ENCODE measurements around the gene MFSD11. TPM values are rescaled to one million over a fixed set of nuclear protein-coding genes. Genes with fewer than 3 reads are reported as not detected.
"Not testable (repeated sequence)": the region's sequence is repeated elsewhere in the genome, so short reads cannot be mapped to it uniquely, and the experiment has no call there.

The MFSD11 gene
- total and polyA plus RNA-seq, 2 of the 8 experiments (the other 6 are each of a cell fraction or from before 2014, with no cell fraction given), result 17.7 to 19.8 TPM

DNA sequence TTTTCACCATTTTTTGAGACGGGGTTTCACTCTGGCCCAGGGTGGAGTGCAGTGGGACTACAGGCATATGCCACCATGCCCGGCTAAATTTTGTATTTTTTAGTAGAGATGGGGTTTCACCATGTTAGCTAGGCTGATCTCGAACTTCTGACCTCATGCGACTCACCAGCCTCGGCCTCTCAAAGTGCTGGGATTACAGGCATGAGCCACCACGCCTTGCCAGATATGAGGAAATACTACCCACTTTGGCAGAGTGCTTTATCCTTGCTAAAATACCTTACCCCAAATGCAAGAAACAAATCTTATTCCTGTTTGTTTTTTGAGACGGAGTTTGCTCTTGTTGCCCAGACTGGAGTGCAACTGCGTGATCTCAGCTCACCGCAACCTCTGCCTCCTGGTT lies 67.4 kb downstream of the MFSD11 start (continued):
- TF ChIP-seq GABPA (IDR thresholded peaks at IDR 0.05; ENCODE audit: borderline replicate concordance, insufficient read depth, low read length) (no peak), CHD1 (IDR thresholded peaks at IDR 0.05; ENCODE audit: low read depth, low read length) (no peak), TEAD4 (IDR thresholded peaks at IDR 0.05; ENCODE audit: low read depth, low read length) (no peak), FOSL1 (IDR thresholded peaks at IDR 0.05; ENCODE audit: insufficient read depth, low read depth, low read length) (no peak), JUN (IDR thresholded peaks at IDR 0.05; ENCODE audit: low read depth, low read length) (no peak), BCL11A (IDR thresholded peaks at IDR 0.05; ENCODE audit: low read depth in 2 of 2, low read length in 2 of 2) (no peak)

DNA sequence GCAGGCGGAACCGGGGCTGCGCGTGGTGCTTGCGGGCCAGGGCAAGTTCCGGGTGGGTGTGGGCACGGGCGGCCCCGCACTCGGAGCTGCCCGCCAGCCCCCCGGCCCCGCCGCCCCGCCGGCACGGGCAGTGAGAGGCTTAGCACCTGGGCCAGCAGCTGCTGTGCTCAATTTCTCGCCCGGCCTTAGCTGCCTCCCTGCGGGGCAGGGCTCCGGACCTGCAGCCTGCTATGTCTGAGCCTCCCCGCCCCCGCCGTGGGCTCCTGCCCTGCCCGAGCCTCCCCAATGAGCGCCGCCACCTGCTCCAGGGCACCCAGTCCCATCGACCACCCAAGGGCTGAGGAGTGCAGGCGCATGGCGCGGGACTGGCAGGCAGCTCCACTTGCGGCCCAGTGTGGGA lies 68.2 kb downstream of the MFSD11 start:
- H3K18ac ChIP-seq (ENCODE audit: extremely low read depth, low read length); FAIRE-seq; H2AK5ac ChIP-seq (ENCODE audit: low read depth, low read length); H2BK120ac ChIP-seq (replicated peaks; ENCODE audit: low read depth, low read length); H3K79me1 ChIP-seq (ENCODE audit: low read depth, low read length); H3K23ac ChIP-seq (ENCODE audit: insufficient read length); H3K36me3 ChIP-seq (ENCODE audit: control insufficient read depth in 2 of 4, insufficient read depth in 4 of 4, low read length in 3 of 4); H3K79me2 ChIP-seq (ENCODE audit: control insufficient read depth in 1 of 2, insufficient read depth in 2 of 2, low read length in 2 of 2); H2BK15ac ChIP-seq (ENCODE audit: low read length); H4K91ac ChIP-seq (replicated peaks; ENCODE audit: insufficient read length, low read length); H3K9me3 ChIP-seq (ENCODE audit: insufficient read depth in 2 of 2, low read depth in 1 of 2, low read length in 1 of 2); H2AFZ ChIP-seq (ENCODE audit: low read length); H3K9ac ChIP-seq (replicated peaks in 1 of 4; ENCODE audit: extremely low read depth in 1 of 4, low read depth in 3 of 4, low read length in 3 of 4); H3K4me2 ChIP-seq (ENCODE audit: insufficient read depth in 1 of 2, low read depth in 2 of 2, low read length in 2 of 2); H3K23me2 ChIP-seq (ENCODE audit: low read depth, low read length); H3K27me3 ChIP-seq (replicated peaks in 1 of 4; ENCODE audit: control insufficient read depth in 3 of 4, extremely low read depth in 1 of 4, insufficient read depth in 3 of 4, low read length in 3 of 4); H4K5ac ChIP-seq (ENCODE audit: insufficient read length, low read depth, low read length); H2BK12ac ChIP-seq (ENCODE audit: low read depth, low read length); H2BK5ac ChIP-seq (ENCODE audit: low read depth, low read length); DNase-seq (ENCODE audit: low read depth in 1 of 2, low spot score in 2 of 2); H3K4me3 ChIP-seq (ENCODE audit: extremely low read depth in 1 of 4, insufficient read depth in 2 of 4, low read depth in 3 of 4, low read length in 4 of 4); H3K14ac ChIP-seq (ENCODE audit: insufficient read length); H2BK20ac ChIP-seq (ENCODE audit: low read length); H3K56ac ChIP-seq (replicated peaks; ENCODE audit: insufficient read length, low read depth, low read length); H4K8ac ChIP-seq (ENCODE audit: extremely low read depth, insufficient read depth, low read length); H4K20me1 ChIP-seq (replicated peaks in 1 of 2; ENCODE audit: control insufficient read depth in 1 of 2, insufficient read depth in 2 of 2, low read length in 2 of 2); H3K27ac ChIP-seq (ENCODE audit: low read depth, low read length); H3K4me1 ChIP-seq (replicated peaks in 1 of 4; ENCODE audit: control insufficient read depth in 3 of 4, insufficient read depth in 4 of 4, low read length in 3 of 4); H3K4ac ChIP-seq (replicated peaks; ENCODE audit: insufficient read length, low read depth, low read length): not testable (repeated sequence)
- ChIA-PET POLR2A (ENCODE audit: partially characterized antibody) (interaction anchor here (0.7 to 1.2 kb wide), 2 partner anchors 9 to 16 kb away, joined by 3 read pairs; no protein-coding TSS in a partner anchor), CTCF (ENCODE audit: partially characterized antibody) (interaction anchor here (0.6 to 2.8 kb wide), 4 partner anchors 11 to 723 kb away, joined by 3 to 13 read pairs (median 4); no protein-coding TSS in a partner anchor)
- WGBS, 2 experiments (ENCODE audit: extremely low coverage in 1 of 2, insufficient coverage in 1 of 2, insufficient read length in 1 of 2, insufficient replicate concordance in 2 of 2, low coverage in 1 of 2, low lambda C conversion rate in 2 of 2, missing lambda C conversion rate in 1 of 2), result 91% methylated on average over 11 of the region's 32 CpGs; no CpG with 5 or more reads in 1 of the 2 experiments
